Right forelimb (tissue), 1 donor: Measurements from ENCODE around the gene NDFIP2.

Experiments used
- DNase-seq: peaks from one replicate; pipeline ENCODE4 v3.0.0-alpha.2; 2018

NDFIP2 gene

GRCh38 chr13:79500829-79501228 is 19.9 kb downstream of the NDFIP2 start:
- no peak for DNase-seq

GRCh38 chr13:79501538-79502232 is 20.7 kb downstream of the NDFIP2 start:
- DNase-seq = no peak

- DNase-seq = no peak
These were observed 22.0 kb downstream of the NDFIP2 start for GRCh38 chr13:79502859-79503468.

- DNase-seq = no peak
These were observed 22.6 kb downstream of the NDFIP2 start for GRCh38 chr13:79503473-79504017.

- no peak for DNase-seq
These were observed 27.4 kb downstream of the NDFIP2 start for GRCh38 chr13:79508224-79508961.

GRCh38 chr13:79511611-79512010 is 30.7 kb downstream of the NDFIP2 start:
- no peak for DNase-seq

GRCh38 chr13:79512950-79513349 is 32.0 kb downstream of the NDFIP2 start:
- no peak for DNase-seq

- DNase-seq = no peak
These were observed 35.6 kb downstream of the NDFIP2 start for GRCh38 chr13:79516595-79516994.

- no peak for DNase-seq
These were observed 38.3 kb downstream of the NDFIP2 start for GRCh38 chr13:79519255-79519654.

GRCh38 chr13:79522583-79522982 is 41.6 kb downstream of the NDFIP2 start:
- DNase-seq = no peak

GRCh38 chr13:79525064-79525857 is 44.3 kb downstream of the NDFIP2 start:
- no peak for DNase-seq

GRCh38 chr13:79527698-79528097 is 46.7 kb downstream of the NDFIP2 start:
- no peak for DNase-seq

GRCh38 chr13:79528356-79528755 is 47.4 kb downstream of the NDFIP2 start:
- no peak for DNase-seq

GRCh38 chr13:79528759-79529191 is 47.8 kb downstream of the NDFIP2 start:
- no peak for DNase-seq

GRCh38 chr13:79529817-79530216 is 48.9 kb downstream of the NDFIP2 start:
- no peak for DNase-seq

GRCh38 chr13:79530270-79530669 is 49.3 kb downstream of the NDFIP2 start:
- no peak for DNase-seq

GRCh38 chr13:79531542-79532254 is 50.7 kb downstream of the NDFIP2 start:
- DNase-seq = no peak

- DNase-seq = no peak
These were observed 51.6 kb downstream of the NDFIP2 start for GRCh38 chr13:79532576-79532975.

GRCh38 chr13:79533781-79534400 is 52.9 kb downstream of the NDFIP2 start:
- DNase-seq = no peak

- no peak for DNase-seq
These were observed 53.6 kb downstream of the NDFIP2 start for GRCh38 chr13:79534596-79534995.

- DNase-seq = no peak
These were observed 57.8 kb downstream of the NDFIP2 start for GRCh38 chr13:79538757-79539156.

- DNase-seq = no peak
These were observed 59.5 kb downstream of the NDFIP2 start for GRCh38 chr13:79540504-79540903.
